ENCODE measurements around the gene FOXO3. TPM values are rescaled to one million over a fixed set of nuclear protein-coding genes. Genes with fewer than 3 reads are reported as not detected.
"Not testable (repeated sequence)": the region's sequence is repeated elsewhere in the genome, so short reads cannot be mapped to it uniquely, and the experiment has no call there.

Gene FOXO3
- total and polyA plus RNA-seq, 5 donors from 2014 or later = 16.9 to 24.2 (median 23.3) TPM

GRCh38 chr6:108661430-108661829 is 100.7 kb downstream of the FOXO3 start:
- H3K36me3 ChIP-seq (ENCODE audit: control insufficient read depth, insufficient read depth, low read length) = peaks cover 5% of the 10 kb centered on the region
- Mint-ChIP-seq H3K27ac (no peak overlapping the region), H3K36me3 (peaks cover 23% of the 10 kb centered on the region), H3K4me3 (no peak overlapping the region), H3K4me1 (peaks cover 15 to 34% (median 31%) of the 10 kb centered on the region in 4 donors), H3K9me3 (peaks cover 0 to 3% (median 0%) of the 10 kb centered on the region in 7 donors), H3K27me3 (no peaks in the 10 kb centered on the region)
- DNase-seq = no peak
- no peak for ATAC-seq (ENCODE audit: low read depth in 2 of 2)
- no peak overlapping the region for H3K4me3 ChIP-seq (ENCODE audit: low read depth, low read length)
- H3K9me3 ChIP-seq (ENCODE audit: control insufficient read depth in 2 of 2, low read length in 2 of 2) = no peaks in the 10 kb centered on the region
- no peak overlapping the region for H3K27ac ChIP-seq (ENCODE audit: insufficient read depth, low read length, poor library complexity, severe bottlenecking)
- no peaks in the 10 kb centered on the region for H3K27me3 ChIP-seq (ENCODE audit: control insufficient read depth, insufficient read depth, low read length)
- no peaks in the 10 kb centered on the region for H3K4me1 ChIP-seq (ENCODE audit: control insufficient read depth, insufficient read depth, low read length, poor library complexity, severe bottlenecking)

GRCh38 chr6:108661982-108662381 is 101.3 kb downstream of the FOXO3 start:
- H3K4me1 Mint-ChIP-seq = peaks cover 14 to 32% (median 29%) of the 10 kb centered on the region in 4 donors
- peaks cover 28% of the 10 kb centered on the region for H3K36me3 Mint-ChIP-seq

GRCh38 chr6:108662702-108663101 is 102.0 kb downstream of the FOXO3 start:
- no peak overlapping the region for H3K27ac ChIP-seq (ENCODE audit: insufficient read depth, low read length, poor library complexity, severe bottlenecking)
- peaks cover 0 to 3% (median 0%) of the 10 kb centered on the region in 7 donors for H3K9me3 Mint-ChIP-seq

More at GRCh38 chr6:108661982-108662381, 101.3 kb downstream of the FOXO3 start:
- H3K9me3 ChIP-seq (ENCODE audit: control insufficient read depth in 2 of 2, low read length in 2 of 2) = no peaks in the 10 kb centered on the region
- H3K9me3 Mint-ChIP-seq = peaks cover 0 to 3% (median 0%) of the 10 kb centered on the region in 7 donors
- no peak overlapping the region for H3K27ac ChIP-seq (ENCODE audit: insufficient read depth, low read length, poor library complexity, severe bottlenecking)
- H3K36me3 ChIP-seq (ENCODE audit: control insufficient read depth, insufficient read depth, low read length) = peaks cover 8% of the 10 kb centered on the region
- DNase-seq (no peak), ATAC-seq (ENCODE audit: low read depth in 2 of 2) (no peak)
- no peak overlapping the region for H3K4me3 ChIP-seq (ENCODE audit: low read depth, low read length)
- H3K4me1 ChIP-seq (ENCODE audit: control insufficient read depth, insufficient read depth, low read length, poor library complexity, severe bottlenecking) = no peaks in the 10 kb centered on the region
- no peak overlapping the region for H3K27ac Mint-ChIP-seq
- H3K4me3 Mint-ChIP-seq = no peak overlapping the region
- H3K27me3 Mint-ChIP-seq = no peaks in the 10 kb centered on the region
- no peaks in the 10 kb centered on the region for H3K27me3 ChIP-seq (ENCODE audit: control insufficient read depth, insufficient read depth, low read length)

GRCh38 chr6:108663494-108664064 is 102.9 kb downstream of the FOXO3 start:
- not testable (repeated sequence) for H3K4me3 Mint-ChIP-seq; H3K4me1 ChIP-seq (ENCODE audit: control insufficient read depth, insufficient read depth, low read length, poor library complexity, severe bottlenecking); H3K27ac ChIP-seq (ENCODE audit: insufficient read depth, low read length, poor library complexity, severe bottlenecking); H3K9me3 Mint-ChIP-seq; H3K4me3 ChIP-seq (ENCODE audit: low read depth, low read length); H3K27me3 Mint-ChIP-seq; ATAC-seq (ENCODE audit: low read depth in 2 of 2); H3K27ac Mint-ChIP-seq; H3K27me3 ChIP-seq (ENCODE audit: control insufficient read depth, insufficient read depth, low read length); H3K9me3 ChIP-seq (ENCODE audit: control insufficient read depth in 2 of 2, low read length in 2 of 2); DNase-seq
- peaks cover 41% of the 10 kb centered on the region for H3K36me3 Mint-ChIP-seq
- H3K36me3 ChIP-seq (ENCODE audit: control insufficient read depth, insufficient read depth, low read length) = peaks cover 12% of the 10 kb centered on the region
- H3K4me1 Mint-ChIP-seq = peaks cover 9 to 40% (median 30%) of the 10 kb centered on the region in 4 donors

More at GRCh38 chr6:108662702-108663101, 102.0 kb downstream of the FOXO3 start:
- Mint-ChIP-seq H3K4me1 (peaks cover 14 to 38% (median 30%) of the 10 kb centered on the region in 4 donors), H3K27me3 (no peaks in the 10 kb centered on the region), H3K4me3 (no peak overlapping the region), H3K27ac (peak overlapping the region in 1 of 3 donors; percentile 39), H3K36me3 (peaks cover 34% of the 10 kb centered on the region)
- ATAC-seq (ENCODE audit: low read depth in 2 of 2) (no peak), DNase-seq (no peak)
- peaks cover 9% of the 10 kb centered on the region for H3K36me3 ChIP-seq (ENCODE audit: control insufficient read depth, insufficient read depth, low read length)
- H3K9me3 ChIP-seq (ENCODE audit: control insufficient read depth in 2 of 2, low read length in 2 of 2) = no peaks in the 10 kb centered on the region
- H3K4me1 ChIP-seq (ENCODE audit: control insufficient read depth, insufficient read depth, low read length, poor library complexity, severe bottlenecking) = no peaks in the 10 kb centered on the region
- H3K4me3 ChIP-seq (ENCODE audit: low read depth, low read length) = no peak overlapping the region
- no peaks in the 10 kb centered on the region for H3K27me3 ChIP-seq (ENCODE audit: control insufficient read depth, insufficient read depth, low read length)

GRCh38 chr6:108665495-108666196 is 104.9 kb downstream of the FOXO3 start:
- no peak for ATAC-seq (ENCODE audit: low read depth in 2 of 2)
- H3K4me3 Mint-ChIP-seq = no peak overlapping the region

GRCh38 chr6:108666656-108667260 is 106.0 kb downstream of the FOXO3 start:
- Histone ChIP-seq H3K36me3 (ENCODE audit: control insufficient read depth, insufficient read depth, low read length) (peaks cover 12% of the 10 kb centered on the region), H3K27me3 (ENCODE audit: control insufficient read depth, insufficient read depth, low read length) (no peaks in the 10 kb centered on the region), H3K9me3 (ENCODE audit: control insufficient read depth in 2 of 2, low read length in 2 of 2) (no peaks in the 10 kb centered on the region), H3K4me1 (ENCODE audit: control insufficient read depth, insufficient read depth, low read length, poor library complexity, severe bottlenecking) (no peaks in the 10 kb centered on the region), H3K4me3 (ENCODE audit: low read depth, low read length) (no peak overlapping the region), H3K27ac (ENCODE audit: insufficient read depth, low read length, poor library complexity, severe bottlenecking) (no peak overlapping the region)
- Mint-ChIP-seq H3K9me3 (no peaks in the 10 kb centered on the region), H3K27ac (peak overlapping the region in 1 of 3 donors; percentile 75), H3K36me3 (peaks cover 41% of the 10 kb centered on the region), H3K27me3 (no peaks in the 10 kb centered on the region), H3K4me3 (no peak overlapping the region), H3K4me1 (peaks cover 20 to 59% (median 40%) of the 10 kb centered on the region in 4 donors)
- no peak for ATAC-seq (ENCODE audit: low read depth in 2 of 2)
- no peak for DNase-seq

More at GRCh38 chr6:108665495-108666196, 104.9 kb downstream of the FOXO3 start:
- DNase-seq = no peak
- H3K36me3 Mint-ChIP-seq = peaks cover 41% of the 10 kb centered on the region
- Histone ChIP-seq H3K4me3 (ENCODE audit: low read depth, low read length) (no peak overlapping the region), H3K27ac (ENCODE audit: insufficient read depth, low read length, poor library complexity, severe bottlenecking) (no peak overlapping the region), H3K4me1 (ENCODE audit: control insufficient read depth, insufficient read depth, low read length, poor library complexity, severe bottlenecking) (no peaks in the 10 kb centered on the region), H3K36me3 (ENCODE audit: control insufficient read depth, insufficient read depth, low read length) (peaks cover 12% of the 10 kb centered on the region), H3K9me3 (ENCODE audit: control insufficient read depth in 2 of 2, low read length in 2 of 2) (no peaks in the 10 kb centered on the region), H3K27me3 (ENCODE audit: control insufficient read depth, insufficient read depth, low read length) (no peaks in the 10 kb centered on the region)
- no peaks in the 10 kb centered on the region for H3K9me3 Mint-ChIP-seq
- H3K27me3 Mint-ChIP-seq = no peaks in the 10 kb centered on the region
- no peak overlapping the region for H3K27ac Mint-ChIP-seq
- H3K4me1 Mint-ChIP-seq = peaks cover 23 to 52% (median 36%) of the 10 kb centered on the region in 4 donors

- DNase-seq (no peak), ATAC-seq (ENCODE audit: low read depth in 2 of 2) (no peak)
- Histone ChIP-seq H3K4me1 (ENCODE audit: control insufficient read depth, insufficient read depth, low read length, poor library complexity, severe bottlenecking) (no peaks in the 10 kb centered on the region), H3K27ac (ENCODE audit: insufficient read depth, low read length, poor library complexity, severe bottlenecking) (no peak overlapping the region), H3K9me3 (ENCODE audit: control insufficient read depth in 2 of 2, low read length in 2 of 2) (no peaks in the 10 kb centered on the region), H3K27me3 (ENCODE audit: control insufficient read depth, insufficient read depth, low read length) (no peaks in the 10 kb centered on the region), H3K36me3 (ENCODE audit: control insufficient read depth, insufficient read depth, low read length) (peaks cover 12% of the 10 kb centered on the region), H3K4me3 (ENCODE audit: low read depth, low read length) (no peak overlapping the region)
- Mint-ChIP-seq H3K27me3 (no peaks in the 10 kb centered on the region), H3K9me3 (no peaks in the 10 kb centered on the region), H3K4me3 (no peak overlapping the region), H3K27ac (no peak overlapping the region), H3K4me1 (peaks cover 20 to 69% (median 40%) of the 10 kb centered on the region in 4 donors), H3K36me3 (peaks cover 31% of the 10 kb centered on the region)
These were observed 107.3 kb downstream of the FOXO3 start for GRCh38 chr6:108667993-108668392.
